Inflammatory macrophage (primary cell): ENCODE results near the gene CCDC137.

ENCODE experiments used
- DNase-seq, 2 donors: peaks; one replicate each; pipeline ENCODE4 v3.0.0-alpha.2; 2020 to 2022

The CCDC137 gene

GRCh38 chr17:81716674-81716996, 50.1 kb downstream of the CCDC137 start:
- DNase-seq, result no peak

DNA sequence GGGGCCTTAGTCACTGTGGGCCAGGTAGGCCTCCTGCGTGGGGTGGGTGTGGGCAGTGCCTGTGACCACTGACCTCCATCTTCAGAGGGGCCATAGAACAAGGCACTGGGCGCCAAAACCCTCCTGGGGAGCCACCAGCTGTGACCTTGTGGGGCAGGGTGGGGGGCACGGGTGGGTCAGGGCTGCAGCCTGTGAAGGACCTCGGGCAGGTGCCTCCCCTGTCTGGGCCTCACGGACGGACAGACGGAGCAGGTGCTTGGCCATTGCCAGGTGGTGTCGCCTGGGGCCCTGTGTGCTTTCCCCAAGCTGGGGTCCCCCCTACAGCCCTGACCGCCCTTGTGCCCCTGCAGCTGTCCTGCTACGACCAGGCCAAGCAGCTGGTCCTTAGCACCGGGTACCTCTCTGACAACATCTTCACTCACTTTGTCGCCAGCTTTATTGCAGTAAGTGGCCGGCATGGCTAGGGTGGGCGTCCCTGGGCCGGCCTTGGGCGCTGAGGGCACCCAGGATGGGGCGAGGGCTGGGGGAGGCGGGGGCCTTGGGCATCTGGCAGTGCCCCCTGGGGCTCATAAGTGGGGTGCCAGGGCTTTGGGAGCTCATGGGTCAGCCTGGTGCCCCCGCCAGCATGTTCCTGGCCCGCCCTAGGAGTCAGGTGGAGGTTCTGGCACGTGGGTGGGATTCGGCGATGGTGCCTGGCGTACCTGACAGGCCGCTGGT, 50.7 kb downstream of the CCDC137 start:
- no peak for DNase-seq

DNA sequence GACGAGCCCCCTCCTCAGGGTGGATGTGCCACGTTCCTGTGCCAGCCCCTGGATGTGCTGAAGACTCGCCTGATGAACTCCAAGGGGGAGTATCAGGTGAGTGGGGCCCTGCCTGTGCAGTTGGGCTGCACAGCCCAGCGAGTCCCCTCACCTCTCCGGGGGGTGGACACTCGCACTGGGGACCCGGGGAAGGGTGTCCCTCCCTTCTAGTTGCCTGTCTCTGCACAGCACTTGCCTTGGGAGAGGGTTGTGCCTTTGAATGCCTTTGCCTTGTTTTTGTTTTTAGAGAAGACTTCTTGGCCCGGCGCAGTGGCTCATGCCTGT, 51.2 kb downstream of the CCDC137 start:
- no peak for DNase-seq

- DNase-seq, result no peak
Measured at GRCh38 chr17:81719410-81720266, 53.1 kb downstream of the CCDC137 start.

DNA sequence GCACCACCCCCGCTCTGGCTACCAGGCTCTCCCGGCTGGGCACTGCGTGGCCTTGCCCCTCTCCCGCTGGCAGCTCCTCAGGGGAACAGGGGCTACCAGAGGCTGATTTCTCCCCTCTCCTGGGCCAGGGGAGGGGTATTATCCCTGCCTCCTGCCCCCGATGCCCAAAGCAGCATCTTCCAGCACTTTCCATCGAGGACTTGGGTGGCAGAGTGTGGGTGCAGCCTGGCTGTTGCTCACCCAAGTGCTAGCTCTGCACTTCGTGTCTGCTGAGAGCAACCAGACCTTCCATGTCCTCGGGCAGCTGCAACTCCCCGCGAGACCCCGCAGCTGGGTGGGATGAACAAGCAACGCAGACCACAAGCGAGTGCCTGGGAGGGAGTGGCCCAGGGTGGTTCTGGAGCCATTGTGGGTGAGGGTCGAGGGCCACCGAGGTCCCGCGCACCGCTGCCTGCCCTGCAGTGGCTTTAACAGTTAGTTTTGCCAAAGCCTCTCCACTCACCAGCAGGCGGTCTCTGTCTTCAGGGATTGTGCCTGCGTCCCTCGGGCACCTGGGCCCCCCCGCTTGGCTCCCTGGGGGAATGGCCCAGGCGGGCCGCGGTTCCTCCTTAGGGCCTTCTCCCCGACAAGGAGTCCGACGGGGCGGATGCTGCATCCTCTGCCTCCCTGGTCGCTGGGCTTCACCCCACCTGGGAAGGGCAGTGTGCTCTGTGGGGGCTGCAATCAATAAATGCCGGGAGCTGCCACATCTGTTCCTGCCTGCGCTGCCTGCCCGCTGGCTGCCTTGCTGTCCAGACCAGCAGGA, 53.9 kb downstream of the CCDC137 start:
- no peak for DNase-seq

GRCh38 chr17:81722184-81723120, 55.9 kb downstream of the CCDC137 start:
- no peak for DNase-seq
